Right atrium auricular region (tissue), 2 donors: ENCODE measurements around the gene GNRH2. TPM values are rescaled to one million over a fixed set of nuclear protein-coding genes. Genes with fewer than 3 reads are reported as not detected.
A peak's percentile ranks its signal among the peaks of the same experiment; 100 is the strongest.
"Not testable (repeated sequence)": the region's sequence is repeated elsewhere in the genome, so short reads cannot be mapped to it uniquely, and the experiment has no call there.

Experiments
- DNase-seq: peaks from one replicate; pipeline ENCODE4 v3.0.0-alpha.2; 2019; ENCODE audit warnings: low spot score
- H3K27ac ChIP-seq, 2 donors: fragments of 200-600 bp; sonication (generic); 1 replicate in 1 of 2; 2 replicates in 1 of 2; pipeline ENCODE4 v1.5.1; 2016 to 2019
- H3K27me3 ChIP-seq, 2 donors: fragments of 200-600 bp; sonication (generic); one replicate each; pipeline versions ENCODE4 v1.5.1 to v1.6.0; 2017 to 2019
- H3K36me3 ChIP-seq: fragments of 200-600 bp; sonication (generic); one replicate; pipeline ENCODE4 v1.5.1; 2016
- H3K4me1 ChIP-seq, 2 donors: fragments of 200-600 bp; sonication (generic); one replicate each; pipeline versions ENCODE4 v1.5.1 to v1.6.0; 2017 to 2019
- H3K4me3 ChIP-seq, 2 donors: fragments of 200-600 bp; sonication (generic); 1 replicate in 1 of 2; 2 replicates in 1 of 2; pipeline ENCODE4 v1.5.1; 2017 to 2019; ENCODE audit warnings: mild to moderate bottlenecking in 1 of 2, moderate library complexity in 1 of 2
- H3K9me3 ChIP-seq, 2 donors: fragments of 200-600 bp; sonication (generic); one replicate each; pipeline ENCODE4 v1.5.1; 2019
- CTCF ChIP-seq, 2 donors: fragments of 200-600 bp; sonication (generic); IDR thresholded peaks; one replicate each; pipeline ENCODE4 v1.5.1; 2019; ENCODE audit warnings: antibody characterized with exemption in 2 of 2
- total RNA-seq, 2 donors: library from RNA; depleted of rRNA; stranded (reverse); fragments of >200 nt; gene quantifications; one replicate each; pipeline ENCODE4 v1.1.0, GENCODE V29; 2016

Gene GNRH2
- total RNA-seq, 2 donors from 2014 or later, result not detected

GRCh38 chr20:3072530-3073250 is 29.3 kb downstream of the GNRH2 start:
- no peaks in the 10 kb centered on the region for H3K9me3 ChIP-seq
- peaks cover 0 to 17% of the 10 kb centered on the region in 2 donors for H3K4me1 ChIP-seq
- no peaks in the 10 kb centered on the region for H3K36me3 ChIP-seq
- H3K27ac ChIP-seq, result no peak overlapping the region
- H3K4me3 ChIP-seq, result peak overlapping the region; percentile 33 to 59
- no peak for DNase-seq
- H3K27me3 ChIP-seq, result peaks cover 0 to 5% of the 10 kb centered on the region in 2 donors
- TF ChIP-seq CTCF (IDR thresholded peaks at IDR 0.05), result no peak

GRCh38 chr20:3073251-3073643 is 29.8 kb downstream of the GNRH2 start:
- H3K27me3 ChIP-seq, H3K4me3 ChIP-seq, H3K36me3 ChIP-seq, DNase-seq, H3K27ac ChIP-seq, H3K9me3 ChIP-seq: not testable (repeated sequence)
- peaks cover 0 to 17% of the 10 kb centered on the region in 2 donors for H3K4me1 ChIP-seq

GRCh38 chr20:3074812-3075211 is 31.4 kb downstream of the GNRH2 start:
- peaks cover 0 to 5% of the 10 kb centered on the region in 2 donors for H3K27me3 ChIP-seq
- no peak for TF ChIP-seq CTCF (IDR thresholded peaks at IDR 0.05)
- no peak overlapping the region for H3K27ac ChIP-seq

GRCh38 chr20:3075315-3075714 is 31.9 kb downstream of the GNRH2 start:
- not testable (repeated sequence) for H3K4me3 ChIP-seq, H3K36me3 ChIP-seq, H3K9me3 ChIP-seq, H3K27me3 ChIP-seq, H3K27ac ChIP-seq, DNase-seq
- peaks cover 0 to 17% of the 10 kb centered on the region in 2 donors for H3K4me1 ChIP-seq

More at GRCh38 chr20:3074812-3075211, 31.4 kb downstream of the GNRH2 start:
- H3K4me1 ChIP-seq, result peaks cover 0 to 17% of the 10 kb centered on the region in 2 donors
- H3K36me3 ChIP-seq, result no peaks in the 10 kb centered on the region
- no peak overlapping the region for H3K4me3 ChIP-seq
- H3K9me3 ChIP-seq, result no peaks in the 10 kb centered on the region
- DNase-seq, result no peak

- peaks cover 0 to 10% of the 10 kb centered on the region in 2 donors for H3K27me3 ChIP-seq
- H3K36me3 ChIP-seq, result no peaks in the 10 kb centered on the region
- peaks cover 0 to 14% of the 10 kb centered on the region in 2 donors for H3K4me1 ChIP-seq
- H3K27ac ChIP-seq, result no peak overlapping the region
- no peak for DNase-seq
- H3K4me3 ChIP-seq, result no peak overlapping the region
- H3K9me3 ChIP-seq, result no peaks in the 10 kb centered on the region
- TF ChIP-seq CTCF (IDR thresholded peaks at IDR 0.05), result no peak
Observed at GRCh38 chr20:3077618-3078134, 34.3 kb downstream of the GNRH2 start.

GRCh38 chr20:3080939-3081388 is 37.5 kb downstream of the GNRH2 start:
- Histone ChIP-seq H3K4me3 (no peak overlapping the region), H3K4me1 (peaks cover 0 to 20% of the 10 kb centered on the region in 2 donors), H3K36me3 (no peaks in the 10 kb centered on the region), H3K27ac (no peak overlapping the region), H3K27me3 (peaks cover 6 to 14% of the 10 kb centered on the region in 2 donors), H3K9me3 (no peaks in the 10 kb centered on the region)
- no peak for TF ChIP-seq CTCF (IDR thresholded peaks at IDR 0.05)
- peak; percentile 65 for DNase-seq
